GM11168 (cell line): ENCODE measurements around the gene TBC1D10A.

Source experiments
- in situ Hi-C: fragments of 300-500 bp; cut with MboI; formaldehyde crosslinking; loops from one replicate; pipeline ENCODE4 v1.12.0; 2022; ENCODE audit warnings: low sequenced_read_pairs; ENCODE audit not compliant: unreplicated experiment

TBC1D10A gene

GRCh38 chr22:30324014-30324730 is 2.6 kb downstream of the TBC1D10A start:
- in situ Hi-C loops: no loop called here

GRCh38 chr22:30323246-30323645 is 3.5 kb downstream of the TBC1D10A start:
- in situ Hi-C loops: no loop called here

GRCh38 chr22:30321461-30321860 is 5.3 kb downstream of the TBC1D10A start:
- in situ Hi-C loops: no loop called here

- in situ Hi-C loops: no loop called here
These were observed 6.7 kb downstream of the TBC1D10A start for GRCh38 chr22:30320021-30320556.

GRCh38 chr22:30318799-30319419 is 7.8 kb downstream of the TBC1D10A start:
- in situ Hi-C loops: no loop called here

GRCh38 chr22:30317778-30318177 is 9.0 kb downstream of the TBC1D10A start:
- in situ Hi-C loops: no loop called here

GRCh38 chr22:30315962-30316576 is 10.7 kb downstream of the TBC1D10A start:
- in situ Hi-C loops: no loop called here

GRCh38 chr22:30314915-30315314 is 11.8 kb downstream of the TBC1D10A start:
- in situ Hi-C loops: no loop called here

- in situ Hi-C loops: no loop called here
These were observed 13.0 kb downstream of the TBC1D10A start for GRCh38 chr22:30313527-30314363.

- in situ Hi-C loops: no loop called here
These were observed 14.7 kb downstream of the TBC1D10A start for GRCh38 chr22:30312053-30312452.

- in situ Hi-C loops: no loop called here
These were observed 15.6 kb downstream of the TBC1D10A start for GRCh38 chr22:30310881-30311771.

- in situ Hi-C loops: no loop called here
These were observed 16.6 kb downstream of the TBC1D10A start for GRCh38 chr22:30309951-30310741.

GRCh38 chr22:30308518-30309230 is 18.1 kb downstream of the TBC1D10A start:
- in situ Hi-C loops: no loop called here

- in situ Hi-C loops: no loop called here
These were observed 18.6 kb downstream of the TBC1D10A start for GRCh38 chr22:30308093-30308492.

GRCh38 chr22:30307041-30307574 is 19.6 kb downstream of the TBC1D10A start:
- in situ Hi-C loops: no loop called here

GRCh38 chr22:30306627-30307011 is 20.1 kb downstream of the TBC1D10A start:
- in situ Hi-C loops: no loop called here

- in situ Hi-C loops: no loop called here
These were observed 20.7 kb downstream of the TBC1D10A start for GRCh38 chr22:30305906-30306626.
